ENCODE results near the gene PNRC2. TPM values are rescaled to one million over a fixed set of nuclear protein-coding genes. Genes with fewer than 3 reads are reported as not detected.

The PNRC2 gene
- polyA plus RNA-seq, 1 donor (not counting 4 experiments of a cell fraction or from before 2014, with no cell fraction given): 87.1 TPM

DNA sequence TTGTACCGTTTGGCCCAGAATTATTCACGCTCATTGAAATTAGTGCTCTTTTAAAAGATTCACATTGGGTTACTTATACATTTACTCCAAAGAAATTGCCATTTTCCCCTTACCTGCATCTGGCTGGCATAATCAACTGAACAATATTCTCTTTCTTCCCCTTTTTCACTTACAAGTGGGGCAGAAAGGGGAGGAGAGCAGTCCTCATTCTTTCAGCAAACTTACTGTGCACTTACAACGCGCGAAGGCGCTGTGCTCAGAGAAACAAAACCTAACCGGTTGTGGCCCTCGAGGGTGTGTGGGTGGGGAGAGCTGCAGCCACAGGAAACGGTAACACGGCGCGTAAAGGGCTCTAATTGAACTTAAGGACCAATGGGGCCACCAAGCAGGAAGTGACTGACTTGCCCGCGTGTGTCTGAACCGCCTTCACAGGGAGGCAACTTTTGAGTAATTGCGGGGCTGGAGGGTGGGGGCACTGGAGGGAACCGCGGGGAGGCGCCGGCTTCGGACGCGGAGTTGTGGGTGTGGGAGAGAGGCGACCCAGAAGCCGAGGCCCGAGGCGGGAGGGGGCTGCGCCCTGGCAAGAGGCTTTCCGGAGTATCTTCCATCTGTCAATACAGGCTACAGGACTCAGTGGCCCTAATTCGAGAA, 693 bp upstream of the PNRC2 start:
- H3K4me1 ChIP-seq (ENCODE audit: control insufficient read depth, extremely low read depth, insufficient read depth, low read length): peaks cover 45% of the 10 kb centered on the region
- peaks cover 0 to 3% of the 10 kb centered on the region in 2 experiments for H3K36me3 ChIP-seq (ENCODE audit: control insufficient read depth in 2 of 2, extremely low read depth in 1 of 2, insufficient read depth in 2 of 2, low read length in 2 of 2)
- H4K20me1 ChIP-seq (ENCODE audit: control insufficient read depth, extremely low read depth, insufficient read depth, low read length): peaks cover 3% of the 10 kb centered on the region
- H3K9me1 ChIP-seq (ENCODE audit: control insufficient read depth, extremely low read depth, insufficient read depth, low read length): no peaks in the 10 kb centered on the region
- no peaks in the 10 kb centered on the region for H3K9me3 ChIP-seq (ENCODE audit: control insufficient read depth, low read depth, low read length)
- peak overlapping the region; percentile 96 for H3K4me2 ChIP-seq (ENCODE audit: control insufficient read depth, extremely low read depth, insufficient read depth, low read depth, low read length)
- dilution Hi-C loops (cut with MboI; ENCODE audit: extremely low pct_ligation_motif_present, low sequenced_read_pairs): no loop called here
- H3K27ac ChIP-seq (ENCODE audit: control insufficient read depth, insufficient read depth, low read length): peak overlapping the region; percentile 99
- no peaks in the 10 kb centered on the region for H3K27me3 ChIP-seq (ENCODE audit: control insufficient read depth, extremely low read depth, insufficient read depth, low read length)
- DNase-seq (ENCODE audit: low read depth, low spot score) (peak; percentile 54), FAIRE-seq (peak; percentile 59)
- H3K4me3 ChIP-seq (ENCODE audit: control insufficient read depth in 2 of 3, extremely low read depth in 1 of 3, insufficient read depth in 2 of 3, low read depth in 1 of 3, low read length in 3 of 3): peak overlapping the region; percentile 79 to 98 (median 88)
- H3K9ac ChIP-seq (ENCODE audit: control insufficient read depth, extremely low read depth, insufficient read depth, low read length): peak overlapping the region; percentile 99
- peak; percentile 24 to 52 (median 35) for TF ChIP-seq CTCF (optimal IDR thresholded peaks at IDR 0.05 in 1 of 3, IDR thresholded peaks at IDR 0.05 in 1 of 3, conservative IDR thresholded peaks at IDR 0.05 in 1 of 3; ENCODE audit: extremely low read depth in 1 of 3, insufficient read depth in 2 of 3, low read length in 3 of 3)
- no peak for TF ChIP-seq EZH2 (IDR thresholded peaks at IDR 0.05; ENCODE audit: low read length)
- H3K79me2 ChIP-seq (ENCODE audit: control insufficient read depth, insufficient read depth, low read length): peaks cover 20% of the 10 kb centered on the region
- peak overlapping the region; percentile 34 for H2AFZ ChIP-seq (ENCODE audit: control insufficient read depth, low read length)

- Histone ChIP-seq H3K27me3 (ENCODE audit: control insufficient read depth, extremely low read depth, insufficient read depth, low read length) (no peaks in the 10 kb centered on the region), H3K9ac (ENCODE audit: control insufficient read depth, extremely low read depth, insufficient read depth, low read length) (peak overlapping the region; percentile 99), H3K4me2 (ENCODE audit: control insufficient read depth, extremely low read depth, insufficient read depth, low read depth, low read length) (peak overlapping the region; percentile 88), H2AFZ (ENCODE audit: control insufficient read depth, low read length) (no peak overlapping the region), H3K4me1 (ENCODE audit: control insufficient read depth, extremely low read depth, insufficient read depth, low read length) (peaks cover 33% of the 10 kb centered on the region), H3K4me3 (ENCODE audit: control insufficient read depth in 2 of 3, extremely low read depth in 1 of 3, insufficient read depth in 2 of 3, low read depth in 1 of 3, low read length in 3 of 3) (peak overlapping the region; percentile 88 to 98 (median 89)), H4K20me1 (ENCODE audit: control insufficient read depth, extremely low read depth, insufficient read depth, low read length) (peaks cover 3% of the 10 kb centered on the region), H3K36me3 (ENCODE audit: control insufficient read depth in 2 of 2, extremely low read depth in 1 of 2, insufficient read depth in 2 of 2, low read length in 2 of 2) (peaks cover 0 to 3% of the 10 kb centered on the region in 2 experiments), H3K9me1 (ENCODE audit: control insufficient read depth, extremely low read depth, insufficient read depth, low read length) (no peaks in the 10 kb centered on the region), H3K27ac (ENCODE audit: control insufficient read depth, insufficient read depth, low read length) (peak overlapping the region; percentile 99), H3K9me3 (ENCODE audit: control insufficient read depth, low read depth, low read length) (no peaks in the 10 kb centered on the region), H3K79me2 (ENCODE audit: control insufficient read depth, insufficient read depth, low read length) (peaks cover 20% of the 10 kb centered on the region)
- no peak for DNase-seq (ENCODE audit: low read depth, low spot score)
- no peak for TF ChIP-seq CTCF (optimal IDR thresholded peaks at IDR 0.05 in 1 of 3, IDR thresholded peaks at IDR 0.05 in 1 of 3, conservative IDR thresholded peaks at IDR 0.05 in 1 of 3; ENCODE audit: extremely low read depth in 1 of 3, insufficient read depth in 2 of 3, low read length in 3 of 3)
- TF ChIP-seq EZH2 (IDR thresholded peaks at IDR 0.05; ENCODE audit: low read length): no peak
- dilution Hi-C loops (cut with MboI; ENCODE audit: extremely low pct_ligation_motif_present, low sequenced_read_pairs): no loop called here
- FAIRE-seq: peak; percentile 34
These were observed 828 bp downstream of the PNRC2 start for GRCh38 chr1:23960291-23961020.

Measured in keratinocyte (primary cell).